HL-60/S4 treated with retinoic acid at 250 ng/mL for 4 days and 3 days (cell line): ENCODE results near the gene ATP5F1B.

Experiments
- in situ Hi-C: fragments of 300-500 bp; cut with MboI; formaldehyde crosslinking; loops from 2 replicates; pipeline ENCODE4 v1.7.0; 2022; ENCODE audit warnings: low sequenced_read_pairs

The ATP5F1B gene

GRCh38 chr12:56645717-56646446, at the start of gene ATP5F1B:
Gene ATP5F1B (minus strand): TSS chr12:56645984. CDS start chr12:56645963, 21 bp downstream.
- in situ Hi-C loops, result no loop called here

- in situ Hi-C loops, result no loop called here
Observed at GRCh38 chr12:56694161-56694560, 48.4 kb upstream of the ATP5F1B start.

DNA sequence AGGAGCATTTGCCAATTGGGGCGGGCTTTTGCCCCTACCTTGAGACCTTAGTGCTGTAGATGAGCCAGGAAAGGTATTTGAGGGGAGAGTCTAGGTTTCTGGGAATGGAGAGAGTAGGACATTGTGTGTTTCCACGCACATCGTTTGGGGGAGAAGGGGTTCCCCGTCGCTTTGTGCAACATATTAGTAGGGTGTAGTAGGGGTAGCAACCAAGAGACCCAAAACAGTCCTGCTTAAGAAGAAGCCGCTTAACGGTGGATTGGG, 43.0 kb upstream of the ATP5F1B start:
- in situ Hi-C loops, result no loop called here

DNA sequence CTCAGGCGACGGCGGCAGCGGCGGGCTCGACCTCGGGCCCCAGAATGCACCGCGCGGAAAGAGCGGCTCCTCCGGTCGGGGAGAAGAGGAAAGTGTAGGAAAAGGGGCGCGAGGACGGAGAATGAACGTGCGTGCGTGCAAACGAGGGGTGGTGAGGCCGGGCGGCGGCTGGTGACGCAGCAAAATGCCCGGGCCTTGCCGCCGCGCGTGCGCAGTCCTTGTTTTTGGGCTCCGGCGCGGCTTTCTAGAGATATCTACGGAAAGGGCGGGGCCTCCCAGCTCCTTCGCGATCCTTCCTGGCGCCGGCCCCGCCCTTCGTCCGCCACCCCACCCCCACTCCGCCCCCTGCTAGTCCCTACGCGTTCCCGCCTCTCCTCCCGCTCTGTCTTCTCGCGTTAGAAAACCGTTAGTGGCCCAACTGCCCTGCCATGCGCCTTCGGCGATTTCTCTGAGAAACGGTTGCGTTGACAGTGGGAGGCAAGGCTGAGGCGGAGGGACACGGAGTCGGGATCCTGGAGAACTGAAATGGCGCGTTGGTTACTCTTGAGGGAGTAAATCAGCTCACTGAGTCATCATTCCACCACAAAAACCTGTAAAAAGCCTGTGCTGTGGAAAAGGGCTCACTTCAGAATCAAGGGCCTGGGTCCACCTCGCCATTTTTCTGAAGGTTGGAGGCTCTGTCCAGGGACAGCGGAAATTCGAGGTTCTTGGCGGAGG, 42.5 kb upstream of the ATP5F1B start, which contains the start of gene PTGES3:
Gene PTGES3 (minus strand): TSS at position 156 of the 717 bp plus-strand sequence. CDS start 285 bp downstream, outside the sequence.
- in situ Hi-C loops, result no loop called here

DNA sequence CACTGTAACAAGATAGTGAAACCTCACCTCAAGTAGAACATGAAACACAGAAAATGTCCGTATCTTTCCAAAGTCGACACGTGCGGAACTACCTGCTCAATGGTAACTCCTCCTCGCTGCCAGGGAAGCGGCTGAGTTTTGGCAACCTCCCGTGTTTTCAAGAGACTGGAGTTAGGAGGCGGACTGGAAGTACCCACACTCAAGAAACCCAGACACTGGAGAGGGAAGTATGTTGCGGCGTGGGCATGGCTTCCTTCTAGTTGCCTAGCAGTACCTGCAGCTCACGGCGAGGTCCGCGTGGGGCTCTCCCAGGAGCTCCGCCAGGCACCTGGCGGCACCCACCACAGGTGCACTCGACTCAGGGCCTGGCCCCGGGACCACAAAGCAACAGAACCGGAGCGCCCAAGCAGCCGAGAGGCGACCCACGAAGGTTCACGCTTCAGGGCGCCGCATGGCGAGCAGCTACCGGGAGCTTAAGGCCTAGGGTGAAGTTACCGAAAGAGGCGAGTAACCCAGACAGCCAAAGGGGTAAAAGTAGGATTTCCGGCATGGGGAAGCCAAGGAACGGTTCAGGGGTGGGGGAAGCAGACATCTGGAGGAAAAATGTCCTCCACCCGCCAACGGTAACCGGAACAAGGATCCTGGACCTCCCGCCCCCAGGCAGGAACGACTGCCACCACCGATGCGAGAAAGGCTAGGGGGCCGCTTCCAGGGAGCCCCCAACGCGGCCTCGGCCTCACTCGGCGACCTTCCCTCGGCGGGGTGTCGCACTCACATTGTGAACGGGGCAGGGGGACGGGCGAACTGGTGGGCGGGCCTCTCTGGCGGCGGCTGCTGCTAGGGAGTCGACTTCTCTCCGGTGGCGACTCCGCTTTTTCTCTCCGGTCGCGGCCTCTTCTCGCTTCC, 41.7 kb upstream of the ATP5F1B start:
- in situ Hi-C loops, result no loop called here

GRCh38 chr12:56684745-56685359, 39.1 kb upstream of the ATP5F1B start:
- in situ Hi-C loops, result no loop called here

- in situ Hi-C loops, result no loop called here
Observed at GRCh38 chr12:56682323-56682722, 36.5 kb upstream of the ATP5F1B start.

GRCh38 chr12:56679883-56680575, 34.2 kb upstream of the ATP5F1B start:
- in situ Hi-C loops, result no loop called here

DNA sequence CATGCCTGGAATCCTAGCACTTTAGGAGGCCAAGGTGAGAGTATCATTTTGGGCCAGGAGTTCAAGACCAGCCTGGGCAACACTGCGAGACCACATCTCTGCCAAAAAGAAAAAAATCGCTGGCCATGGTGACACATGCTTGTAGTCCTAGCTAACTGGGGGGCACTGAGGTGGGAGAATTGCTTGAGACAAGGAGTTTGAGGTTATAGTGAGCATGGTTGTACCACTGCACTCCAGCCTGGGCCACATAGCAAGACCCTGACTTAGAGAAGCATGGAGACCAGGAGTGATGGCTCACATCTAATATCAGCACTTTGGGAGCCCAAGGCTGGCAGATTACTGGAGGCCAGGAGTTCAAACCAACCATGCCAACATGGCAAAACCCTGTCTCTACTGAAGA, 33.1 kb upstream of the ATP5F1B start:
- in situ Hi-C loops, result no loop called here

DNA sequence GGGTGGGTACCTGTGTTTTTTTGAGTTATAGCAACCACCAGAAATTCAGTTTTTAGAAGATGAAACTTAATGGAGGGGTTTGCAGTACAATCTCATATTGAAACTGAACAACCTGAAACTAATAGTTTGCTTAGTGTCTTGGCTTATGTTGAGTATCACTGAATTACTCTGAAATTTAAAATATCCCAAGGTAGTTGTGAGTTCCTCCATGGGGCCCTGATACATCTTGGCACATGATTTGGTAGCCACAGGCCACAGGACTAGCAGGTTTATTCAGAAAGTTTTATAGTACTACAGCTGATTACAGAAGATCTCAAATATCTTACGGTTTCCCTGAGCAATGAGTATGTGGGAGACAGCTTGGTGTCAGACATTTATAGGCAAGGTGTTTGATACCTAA, 31.9 kb upstream of the ATP5F1B start:
- in situ Hi-C loops, result no loop called here

GRCh38 chr12:56676851-56677580, 31.2 kb upstream of the ATP5F1B start:
- in situ Hi-C loops, result no loop called here

DNA sequence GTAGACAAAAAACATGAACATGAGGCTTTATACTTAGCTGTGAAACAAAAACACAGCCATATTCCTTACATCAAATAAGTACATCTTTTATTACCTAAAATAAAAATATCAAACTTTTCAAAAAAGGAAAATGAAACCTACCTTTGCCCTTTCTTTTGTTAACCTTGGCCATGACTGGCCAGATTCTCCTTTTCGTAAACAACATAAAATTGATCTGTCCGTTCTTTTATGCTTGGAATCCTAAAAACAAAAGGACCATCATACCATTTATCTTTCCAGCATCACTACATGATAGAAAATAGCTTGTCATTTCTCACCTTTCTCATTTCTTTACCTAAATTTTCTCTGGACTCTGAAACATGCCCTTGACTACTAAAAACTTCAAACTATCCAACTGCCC, 25.8 kb upstream of the ATP5F1B start:
- in situ Hi-C loops, result no loop called here

GRCh38 chr12:56670836-56671235, 25.1 kb upstream of the ATP5F1B start:
- in situ Hi-C loops, result no loop called here

DNA sequence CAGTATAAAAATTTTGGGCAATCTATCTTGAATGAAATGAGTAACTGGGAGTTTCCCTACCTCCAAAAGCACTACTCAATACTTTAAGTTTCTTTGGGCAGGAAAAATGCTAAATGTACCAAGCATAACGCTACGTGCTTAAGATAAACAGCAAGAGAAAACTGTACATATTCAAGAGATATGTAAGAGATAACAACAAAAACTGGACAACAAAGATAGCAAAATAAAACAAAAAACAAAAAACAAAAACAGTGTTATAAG, 22.3 kb upstream of the ATP5F1B start:
- in situ Hi-C loops, result no loop called here

DNA sequence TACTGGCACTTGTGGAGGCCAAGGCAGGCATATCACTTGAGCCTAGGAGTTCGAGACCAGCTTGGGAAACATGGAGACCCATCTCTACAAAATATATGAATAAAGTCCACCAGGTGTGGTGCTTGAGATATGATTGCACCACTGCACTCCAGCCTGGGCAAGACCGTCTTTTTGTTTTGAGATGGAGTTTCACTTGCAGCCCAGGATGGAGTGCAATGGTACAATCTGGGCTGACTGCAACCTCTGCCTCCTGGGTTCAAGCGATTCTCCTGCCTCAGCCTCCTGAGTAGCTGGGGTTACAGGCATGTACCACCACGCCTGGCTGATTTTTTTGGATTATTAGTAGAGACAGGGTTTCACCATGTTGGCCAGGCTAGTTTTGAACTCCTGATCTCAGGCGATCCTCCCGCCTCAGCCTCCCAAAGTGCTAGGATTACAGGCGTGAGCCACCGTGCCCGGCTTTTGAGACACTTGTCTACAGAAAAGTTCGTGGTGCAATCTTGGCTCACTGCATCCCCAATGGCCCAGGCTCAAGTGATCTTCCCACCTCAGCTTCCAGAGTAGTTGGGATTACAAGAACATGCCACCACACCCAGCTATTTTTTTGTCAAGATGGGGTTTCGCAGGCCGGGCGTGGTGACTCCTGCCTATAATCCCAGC, 16.3 kb upstream of the ATP5F1B start:
- in situ Hi-C loops, result no loop called here

DNA sequence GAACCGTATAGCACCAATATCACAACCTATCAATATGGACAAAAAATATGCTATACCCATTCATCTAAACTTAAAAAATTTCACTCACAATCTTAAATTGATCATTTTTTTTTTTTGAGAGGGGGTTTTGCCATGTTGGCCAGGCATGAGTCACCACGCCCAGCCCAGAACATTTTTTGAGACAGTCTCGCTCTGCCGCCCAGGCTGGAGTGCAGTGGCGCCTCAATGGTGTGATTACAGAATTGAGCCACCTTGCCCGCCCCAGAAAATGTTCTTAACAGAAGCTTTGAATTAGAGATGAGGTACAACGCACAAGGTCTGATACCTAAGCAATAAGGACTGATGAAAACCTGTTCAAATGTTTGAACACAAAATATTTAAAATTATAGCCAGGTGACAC, 15.8 kb upstream of the ATP5F1B start:
- in situ Hi-C loops, result no loop called here

- in situ Hi-C loops, result no loop called here
Observed at GRCh38 chr12:56658921-56659320, 13.1 kb upstream of the ATP5F1B start.

GRCh38 chr12:56657416-56658379, 11.9 kb upstream of the ATP5F1B start:
- in situ Hi-C loops, result no loop called here
